ENCODE results near the gene PTPRR.

PTPRR gene

GRCh38 chr12:70609203-70609602, 311.3 kb downstream of the PTPRR start:
- TF ChIP-seq CTCF (IDR thresholded peaks at IDR 0.05; ENCODE audit: low read depth, low read length): no peak
- no peak for DNase-seq (ENCODE audit: extremely low read depth, low read depth)

GRCh38 chr12:70608184-70608583, 312.4 kb downstream of the PTPRR start:
- DNase-seq (ENCODE audit: extremely low read depth, low read depth): no peak
- no peak for TF ChIP-seq CTCF (IDR thresholded peaks at IDR 0.05; ENCODE audit: low read depth, low read length)

GRCh38 chr12:70607107-70607506, 313.4 kb downstream of the PTPRR start:
- no peak for DNase-seq (ENCODE audit: extremely low read depth, low read depth)
- no peak for TF ChIP-seq CTCF (IDR thresholded peaks at IDR 0.05; ENCODE audit: low read depth, low read length)

- TF ChIP-seq CTCF (IDR thresholded peaks at IDR 0.05; ENCODE audit: low read depth, low read length): no peak
Measured at GRCh38 chr12:70605976-70606375, 314.6 kb downstream of the PTPRR start.

GRCh38 chr12:70604662-70605061, 315.9 kb downstream of the PTPRR start:
- no peak for DNase-seq (ENCODE audit: extremely low read depth, low read depth)
- TF ChIP-seq CTCF (IDR thresholded peaks at IDR 0.05; ENCODE audit: low read depth, low read length): no peak

More at GRCh38 chr12:70605976-70606375, 314.6 kb downstream of the PTPRR start:
- no peak for DNase-seq (ENCODE audit: extremely low read depth, low read depth)

- no peak for DNase-seq (ENCODE audit: extremely low read depth, low read depth)
- no peak for TF ChIP-seq CTCF (IDR thresholded peaks at IDR 0.05; ENCODE audit: low read depth, low read length)
Measured at GRCh38 chr12:70603044-70603443, 317.5 kb downstream of the PTPRR start.

- TF ChIP-seq CTCF (IDR thresholded peaks at IDR 0.05; ENCODE audit: low read depth, low read length): no peak
- DNase-seq (ENCODE audit: extremely low read depth, low read depth): no peak
Measured at GRCh38 chr12:70598467-70599193, 321.9 kb downstream of the PTPRR start.

All from AG09319 (cell line).